RWPE1 (cell line): ENCODE results near the gene ACYP2.

Experiments
- CTCF ChIA-PET: fragments of 350-600 bp; sonication (Branson Sonifier 250); formaldehyde crosslinking; extraction: SDS; loops from one replicate; lab custom pipeline; 2021; lab: Yijun Ruan, JAX
- POLR2A ChIA-PET: fragments of 400-600 bp; formaldehyde crosslinking; extraction: SDS; loops from one replicate; lab custom pipeline; 2020; ENCODE audit warnings: antibody characterized with exemption; ENCODE audit not compliant: low non-redundant PET; lab: Yijun Ruan, JAX
- DNase-seq: peaks from one replicate; pipeline ENCODE4 v3.0.0; 2012; ENCODE audit warnings: low spot score
- H3K27ac ChIP-seq: fragments of 450-650 bp; 2 replicates; pipeline ENCODE4 v1.5.1; 2017
- CTCF ChIP-seq: fragments of 450-650 bp; conservative IDR thresholded peaks from 2 replicates; pipeline ENCODE4 v1.5.1; 2017; ENCODE audit warnings: low read depth, mild to moderate bottlenecking

ACYP2 gene

GRCh38 chr2:54076586-54076985 is 38.8 kb upstream of the ACYP2 start:
- POLR2A ChIA-PET, result no interaction called here
- CTCF ChIA-PET, result no interaction called here
- H3K27ac ChIP-seq, result no peak overlapping the region
- no peak for DNase-seq
- TF ChIP-seq CTCF, result no peak

GRCh38 chr2:54077088-54077900 is 38.1 kb upstream of the ACYP2 start:
- DNase-seq, result no peak
- TF ChIP-seq CTCF, result no peak
- POLR2A ChIA-PET, result no interaction called here
- CTCF ChIA-PET, result interaction anchor here (0.8 kb wide), 1 partner anchor 29 kb away, joined by 3 read pairs; no protein-coding TSS in a partner anchor
- H3K27ac ChIP-seq, result no peak overlapping the region

- POLR2A ChIA-PET, result no interaction called here
- no peak for TF ChIP-seq CTCF
- no peak for DNase-seq
- CTCF ChIA-PET, result interaction anchor here (0.7 kb wide), 1 partner anchor 28 kb away, joined by 3 read pairs; no protein-coding TSS in a partner anchor
- no peak overlapping the region for H3K27ac ChIP-seq
Measured at GRCh38 chr2:54079331-54079730, 36.1 kb upstream of the ACYP2 start.

- ChIA-PET CTCF (interaction anchor here (0.6 kb wide), 2 partner anchors 36 to 79 kb away, joined by 3 to 4 read pairs; no protein-coding TSS in a partner anchor), POLR2A (no interaction called here)
- no peak for TF ChIP-seq CTCF
- DNase-seq, result peak; percentile 58
- no peak overlapping the region for H3K27ac ChIP-seq
Measured at GRCh38 chr2:54081574-54081973, 33.8 kb upstream of the ACYP2 start.

- H3K27ac ChIP-seq, result no peak overlapping the region
- TF ChIP-seq CTCF, result no peak
- CTCF ChIA-PET, result no interaction called here
- POLR2A ChIA-PET, result no interaction called here
- no peak for DNase-seq
Measured at GRCh38 chr2:54083021-54083420, 32.4 kb upstream of the ACYP2 start.

- POLR2A ChIA-PET, result no interaction called here
- no peak overlapping the region for H3K27ac ChIP-seq
- DNase-seq, result no peak
- CTCF ChIA-PET, result interaction anchor here (0.6 kb wide), 1 partner anchor 15 kb away, joined by 3 read pairs; no protein-coding TSS in a partner anchor
- no peak for TF ChIP-seq CTCF
Measured at GRCh38 chr2:54083445-54083844, 32.0 kb upstream of the ACYP2 start.
